Left kidney (tissue), 2 donors: ENCODE data around the gene CEP112. TPM values are rescaled to one million over a fixed set of nuclear protein-coding genes. Genes with fewer than 3 reads are reported as not detected.

Experiments
- DNase-seq: peaks from one replicate; pipeline ENCODE4 v3.0.0-alpha.2; 2013
- polyA plus RNA-seq: library from polyadenylated mRNA; unstranded; fragments of 120-200 nt; gene quantifications from one replicate; pipeline ENCODE4 v1.2.1, GENCODE V29; 2013; ENCODE audit not compliant: insufficient read length

The CEP112 gene
- polyA plus RNA-seq, 1 donor = 16.5 TPM

DNA sequence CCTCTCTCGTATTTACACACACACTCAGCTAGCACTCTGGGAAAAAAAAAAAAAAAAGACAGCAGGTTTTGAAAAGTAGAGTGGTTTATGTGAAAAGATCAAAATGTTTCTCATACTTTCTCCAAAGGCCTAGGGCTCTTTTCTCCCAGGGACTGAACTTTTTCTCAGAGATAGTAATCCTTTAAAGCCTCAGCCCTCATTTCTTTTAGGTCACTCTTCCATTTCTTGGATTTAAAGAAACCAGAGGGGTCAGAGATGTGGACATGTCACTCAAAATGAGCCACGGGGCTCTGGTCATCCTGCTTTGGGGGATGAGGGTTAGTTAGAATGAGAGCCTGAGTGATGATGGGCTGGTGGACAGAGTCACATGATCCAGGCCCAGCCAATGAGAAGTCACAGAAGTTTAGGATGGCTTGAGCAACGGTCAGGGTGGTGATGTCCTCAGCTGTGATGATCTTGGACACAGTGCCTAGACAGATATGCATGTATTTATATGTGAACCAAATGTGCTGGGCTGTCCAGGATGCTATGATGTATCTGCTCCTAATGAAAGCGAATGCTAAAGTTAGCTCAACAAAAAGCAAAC is 596.8 kb downstream of the CEP112 start:
- DNase-seq = no peak

DNA sequence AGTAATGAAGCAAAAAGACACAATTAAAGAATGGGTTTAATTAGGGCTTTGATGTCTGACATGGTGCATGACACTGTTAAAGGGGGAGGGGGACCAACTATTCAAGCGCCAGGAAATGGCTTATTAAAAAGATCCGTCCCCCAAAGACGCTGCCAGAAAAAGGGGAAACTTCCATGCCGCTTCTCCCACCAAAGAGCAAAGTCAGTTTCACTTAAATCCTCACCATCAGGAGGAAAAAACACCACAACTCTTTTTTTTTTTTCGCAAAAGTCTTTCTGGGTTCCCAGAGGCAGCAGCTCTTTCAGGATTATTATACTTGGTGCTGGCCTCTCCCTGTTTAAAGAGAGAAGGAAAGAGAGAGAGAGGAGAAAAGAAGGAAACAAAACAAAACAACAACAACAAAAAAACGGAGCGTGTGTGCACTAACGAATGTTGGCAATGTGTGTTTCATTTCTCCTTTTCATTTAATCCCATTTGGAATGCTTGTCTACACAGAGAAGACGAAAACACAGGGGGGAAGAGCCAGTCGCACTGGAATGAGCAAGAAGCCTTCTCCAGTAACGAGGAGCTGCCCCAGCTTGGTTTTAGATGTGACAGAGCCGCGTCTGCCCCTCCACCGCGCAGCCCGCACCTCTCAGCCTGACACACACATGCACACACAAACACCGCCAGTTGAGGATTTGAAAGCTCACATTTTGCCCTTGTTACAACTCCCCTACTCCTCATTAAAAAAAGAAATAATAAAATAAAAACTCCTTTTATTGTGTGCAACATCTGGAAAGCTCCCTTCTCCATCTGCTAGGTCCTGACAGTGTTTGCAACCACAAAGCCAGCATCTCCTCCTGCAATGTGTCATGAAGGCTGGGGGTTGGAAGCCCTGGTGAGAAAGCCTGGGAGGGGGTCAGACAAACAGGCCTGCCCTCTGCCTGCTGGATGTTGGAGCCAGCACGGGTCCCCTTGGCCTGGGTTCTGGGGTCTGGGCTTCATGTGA is 597.8 kb downstream of the CEP112 start:
- DNase-seq = no peak

DNA sequence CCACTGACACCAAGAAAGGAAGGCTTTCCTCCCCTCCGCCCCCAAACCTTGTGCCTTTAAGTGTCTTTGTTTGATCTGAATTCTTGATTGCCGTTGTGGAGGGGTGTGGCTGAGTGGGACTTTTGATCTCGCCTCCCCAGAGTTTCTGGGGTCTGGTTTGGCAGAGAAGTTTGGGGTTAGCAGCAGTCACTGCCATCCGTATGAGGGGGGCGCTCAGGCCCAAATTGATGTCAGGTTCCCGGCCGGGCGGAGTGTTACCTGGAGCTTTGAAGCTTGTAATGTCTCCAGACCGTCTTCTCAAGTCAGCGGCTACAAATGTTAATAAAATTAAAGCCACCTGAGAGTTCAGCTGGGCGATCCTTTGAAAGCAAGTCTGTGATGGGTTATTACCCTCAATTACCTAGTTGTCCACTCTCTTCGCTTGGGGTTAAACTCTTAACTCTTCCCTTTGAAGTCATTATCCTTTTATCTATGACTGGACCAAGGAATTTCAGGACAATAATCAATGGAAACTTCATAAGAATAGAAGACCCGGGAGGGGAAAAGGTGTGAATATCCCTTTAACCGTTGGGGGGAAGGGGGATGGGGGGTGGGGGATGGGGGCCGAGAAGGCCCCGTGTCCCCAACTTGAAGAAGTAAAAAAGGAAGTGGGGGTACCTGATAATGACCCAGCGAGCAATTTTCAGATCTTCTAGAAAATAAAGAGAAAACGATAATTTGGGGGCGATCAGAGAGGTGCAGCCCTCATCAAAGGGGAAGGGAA is 598.7 kb downstream of the CEP112 start:
- no peak for DNase-seq

DNA sequence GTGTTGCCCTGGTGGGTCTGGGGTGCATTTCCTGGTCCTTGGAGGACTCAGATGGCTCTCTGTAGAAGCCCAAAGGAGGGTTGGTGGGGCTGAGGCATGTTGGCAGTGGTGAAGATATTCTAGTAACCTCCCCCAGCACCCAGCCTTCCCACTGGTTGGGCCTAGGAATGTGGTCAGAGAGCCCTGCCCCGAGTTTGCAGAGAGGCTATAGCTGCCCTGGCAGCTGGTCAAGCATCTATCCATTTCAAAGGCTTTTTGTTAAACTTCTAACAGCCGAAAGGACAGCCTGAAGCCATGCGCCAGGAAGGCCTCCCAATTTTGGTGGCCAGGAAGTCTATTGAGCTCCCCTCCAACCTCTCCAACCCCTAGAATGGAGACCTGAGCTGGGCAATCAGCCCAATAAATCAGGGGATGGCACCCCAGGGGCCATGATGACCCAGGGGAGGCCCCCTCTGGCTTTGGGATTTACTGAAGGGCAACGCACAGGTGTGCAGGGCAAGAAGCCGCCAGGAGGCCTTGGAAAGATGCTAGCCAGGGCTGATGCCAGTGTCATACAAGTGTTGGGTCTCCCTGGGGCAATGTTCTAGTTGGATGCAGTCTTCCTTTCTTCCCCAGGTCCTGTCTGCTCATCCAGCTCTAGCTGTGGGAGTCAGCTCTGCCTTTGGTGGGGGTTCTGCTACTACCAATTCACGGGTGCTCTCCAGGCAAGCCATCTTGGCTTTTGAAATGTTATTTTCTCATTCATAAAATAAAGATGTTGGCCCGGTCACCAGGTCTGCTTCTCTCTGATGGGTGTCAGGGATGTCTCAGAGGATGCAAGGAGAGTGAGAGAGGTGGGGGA is 599.6 kb downstream of the CEP112 start:
- no peak for DNase-seq

DNA sequence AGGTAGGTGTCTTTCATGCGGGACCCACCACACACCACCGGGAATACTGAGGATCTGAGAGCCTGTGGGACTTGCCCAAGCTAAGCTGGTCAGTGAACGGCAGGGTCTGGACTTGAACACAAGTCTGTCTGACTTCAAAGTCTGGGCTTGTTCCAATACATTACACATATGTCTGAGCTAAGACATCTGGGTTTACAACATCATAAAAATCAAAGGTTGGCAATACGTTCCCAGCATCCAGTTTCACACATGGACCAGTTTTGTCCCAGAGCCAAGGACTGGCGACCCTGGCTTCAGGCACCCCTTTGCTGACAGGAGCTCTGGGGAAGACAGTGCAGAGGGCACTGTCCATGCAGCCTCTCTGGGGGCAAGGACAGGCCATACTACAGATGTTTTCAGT is 602.6 kb downstream of the CEP112 start:
- DNase-seq = no peak

DNA sequence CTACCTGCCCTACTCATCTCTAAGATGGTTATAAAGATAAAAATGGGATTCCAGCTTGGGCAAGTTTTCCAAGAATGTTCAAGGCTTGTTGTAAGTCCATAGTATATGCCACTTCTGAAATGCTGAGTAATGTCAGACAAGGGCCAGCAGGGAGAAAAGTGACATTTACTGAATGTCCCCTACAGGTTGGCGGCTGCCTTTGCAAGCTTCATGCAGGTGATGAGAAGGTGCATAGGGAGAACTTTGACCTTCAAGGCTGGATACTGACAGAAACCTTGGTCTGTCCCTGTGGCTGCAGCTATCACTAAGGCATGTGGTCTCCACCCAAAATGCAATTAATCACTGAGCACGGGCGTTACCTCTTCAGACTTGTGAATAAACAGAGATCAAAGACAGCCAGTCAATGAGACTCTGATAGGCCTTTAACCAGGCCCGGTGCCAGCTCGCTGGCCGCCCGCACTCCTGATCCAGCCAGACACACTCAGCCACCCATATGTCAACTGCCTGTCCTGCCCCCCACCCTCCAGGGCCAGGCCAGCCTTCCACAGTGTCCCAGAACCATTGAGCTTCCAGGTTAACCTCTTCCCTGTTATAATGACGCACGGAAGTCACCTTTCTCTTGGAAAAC is 603.6 kb downstream of the CEP112 start:
- no peak for DNase-seq

DNA sequence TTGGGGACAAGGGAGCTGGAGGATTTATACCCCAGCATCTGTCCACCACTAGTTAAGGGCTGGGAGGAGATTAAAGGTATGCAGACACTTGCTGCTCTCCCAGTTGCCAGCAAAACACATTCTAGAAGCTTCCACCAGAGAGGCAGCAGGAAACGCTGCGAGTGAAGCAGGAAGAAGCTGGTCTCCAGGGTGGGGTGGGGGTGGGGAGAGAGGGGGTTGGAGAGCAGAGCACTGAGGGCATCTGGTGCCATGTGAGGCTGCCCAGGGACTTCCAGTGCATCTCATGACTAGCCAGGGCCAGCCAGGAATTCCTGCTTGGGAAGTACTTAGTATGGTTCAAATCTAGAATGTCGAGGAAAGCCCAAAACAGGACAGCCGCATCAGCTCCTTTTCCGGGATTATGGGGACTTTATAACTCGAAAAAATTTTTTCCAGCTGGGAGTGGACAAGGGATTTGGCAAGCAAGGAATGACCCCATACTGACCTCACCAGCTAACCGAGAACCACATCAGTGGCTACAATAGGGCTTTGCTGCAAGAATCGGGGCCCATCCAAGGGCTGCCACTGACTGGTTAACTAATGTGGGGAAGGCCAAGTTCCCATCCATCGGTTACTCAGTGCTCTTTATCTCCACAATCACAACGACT is 604.3 kb downstream of the CEP112 start:
- DNase-seq = no peak

DNA sequence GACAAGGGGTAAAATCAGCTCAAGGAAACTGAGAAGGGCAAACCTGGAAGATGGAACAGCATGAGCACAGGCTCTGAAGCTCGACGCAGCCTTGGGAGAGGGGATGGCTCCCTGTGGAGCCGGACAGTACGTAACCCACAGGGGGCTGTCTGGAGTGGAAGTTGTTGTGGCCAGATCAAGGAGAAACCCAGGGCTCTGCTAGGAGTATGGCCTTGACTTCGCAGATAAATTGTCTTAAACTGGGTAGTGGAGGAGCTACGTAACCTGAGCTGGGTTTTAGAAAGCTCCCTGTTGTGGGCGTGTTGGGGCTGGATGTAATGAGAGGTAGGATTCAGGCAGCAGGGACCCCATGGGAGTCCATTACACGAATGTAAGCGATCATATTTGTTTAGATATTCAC is 605.0 kb downstream of the CEP112 start:
- DNase-seq = no peak

Other genes with a start within 250 kb of the CEP112 start
- gene APOH, start 37.3 kb upstream of the CEP112 start, polyA plus RNA-seq = not detected
- gene PRKCA, start 110.5 kb upstream of the CEP112 start, polyA plus RNA-seq = 26.9 TPM